H1 (cell line): ENCODE results near the gene NPIPA7. TPM values are rescaled to one million over a fixed set of nuclear protein-coding genes. Genes with fewer than 3 reads are reported as not detected.
"Not testable (repeated sequence)": the region's sequence is repeated elsewhere in the genome, so short reads cannot be mapped to it uniquely, and the experiment has no call there.

ENCODE experiments used
- CTCF ChIA-PET: fragments of 300-600 bp; sonication (Branson Sonifier 250); formaldehyde crosslinking; loops from one replicate; lab custom pipeline; 2021; ENCODE audit not compliant: partially characterized antibody; lab: Charles Lee
- POLR2A ChIA-PET: fragments of 300-600 bp; sonication (Branson Sonifier 250); formaldehyde crosslinking; loops from one replicate; lab custom pipeline; 2021; ENCODE audit warnings: inconsistent platforms; ENCODE audit not compliant: partially characterized antibody; lab: Charles Lee
- DNase-seq, 2 experiments: peaks; one replicate each; pipeline versions ENCODE4 v3.0.0 to v3.0.0-alpha.2; 2010 to 2022; ENCODE audit warnings: low spot score in 2 of 2, low read depth in 1 of 2, mixed read lengths in 1 of 2
- FAIRE-seq: peaks from 2 replicates; lab custom pipeline; 2011; peaks lifted over from hg19 to GRCh38; lab: Jason Lieb, UNC
- H2AFZ ChIP-seq: 2 replicates; pipeline ENCODE4 v1.8.1; 2012; ENCODE audit warnings: low read length, inconsistent platforms
- H2AK5ac ChIP-seq: 2 replicates; pipeline ENCODE4 v1.6.1; 2013; ENCODE audit warnings: low read depth, low read length
- H2BK120ac ChIP-seq: replicated peaks from 2 replicates; pipeline ENCODE3; 2013; ENCODE audit warnings: low read depth, low read length, inconsistent platforms
- H2BK12ac ChIP-seq: 2 replicates; pipeline ENCODE4 v1.6.1; 2013; ENCODE audit warnings: low read depth, low read length
- H2BK15ac ChIP-seq: 2 replicates; pipeline ENCODE4 v1.6.1; 2013; ENCODE audit warnings: low read length
- H2BK20ac ChIP-seq: 2 replicates; pipeline ENCODE4 v1.6.1; 2013; ENCODE audit warnings: low read length
- H2BK5ac ChIP-seq: 2 replicates; pipeline ENCODE4 v1.6.1; 2013; ENCODE audit warnings: low read depth, low read length
- H3K14ac ChIP-seq: 2 replicates; pipeline ENCODE4 v1.6.1; 2013; ENCODE audit warnings: inconsistent platforms; ENCODE audit not compliant: insufficient read length
- H3K18ac ChIP-seq: 2 replicates; pipeline ENCODE4 v1.6.1; 2013; ENCODE audit warnings: low read length; ENCODE audit errors: extremely low read depth
- H3K23ac ChIP-seq: 2 replicates; pipeline ENCODE4 v1.6.1; 2013; ENCODE audit warnings: inconsistent platforms; ENCODE audit not compliant: insufficient read length
- H3K23me2 ChIP-seq: 2 replicates; pipeline ENCODE4 v1.6.1; 2013; ENCODE audit warnings: low read depth, low read length
- H3K27ac ChIP-seq: 2 replicates; pipeline ENCODE4 v1.6.1; 2011; ENCODE audit warnings: low read depth, low read length, inconsistent platforms
- H3K27me3 ChIP-seq, 4 experiments: replicated peaks in 1 of 4; 1 replicate in 1 of 4; 2 replicates in 3 of 4; pipeline versions ENCODE4 v1.6.1 to v1.8.1; 2011 to 2013; ENCODE audit warnings: low read length in 3 of 4, mild to moderate bottlenecking in 3 of 4, inconsistent platforms in 2 of 4, mixed read lengths in 2 of 4, moderate library complexity in 1 of 4; ENCODE audit not compliant: control insufficient read depth in 3 of 4, insufficient read depth in 3 of 4; ENCODE audit errors: extremely low read depth in 1 of 4
- H3K36me3 ChIP-seq, 4 experiments: 2 replicates each; pipeline versions ENCODE4 v1.6.1 to v1.8.1; 2011 to 2013; ENCODE audit warnings: mild to moderate bottlenecking in 4 of 4, low read length in 3 of 4, moderate library complexity in 2 of 4, control low read depth in 1 of 4, inconsistent platforms in 1 of 4; ENCODE audit not compliant: insufficient read depth in 4 of 4, control insufficient read depth in 2 of 4
- H3K4ac ChIP-seq: replicated peaks from 2 replicates; pipeline ENCODE3; 2013; ENCODE audit warnings: low read length, low read depth, mixed read lengths, inconsistent platforms; ENCODE audit not compliant: insufficient read length
- H3K4me1 ChIP-seq, 4 experiments: replicated peaks in 1 of 4; 1 replicate in 1 of 4; 2 replicates in 3 of 4; pipeline versions ENCODE4 v1.6.1 to v1.8.1; 2011 to 2013; ENCODE audit warnings: low read length in 3 of 4, inconsistent platforms in 2 of 4, mixed read lengths in 1 of 4; ENCODE audit not compliant: insufficient read depth in 4 of 4, control insufficient read depth in 3 of 4
- H3K4me2 ChIP-seq, 2 experiments: 2 replicates each; pipeline versions ENCODE4 v1.6.1 to v1.8.1; 2011 to 2013; ENCODE audit warnings: low read depth in 2 of 2, low read length in 2 of 2, control low read depth in 1 of 2, inconsistent platforms in 1 of 2, mild to moderate bottlenecking in 1 of 2; ENCODE audit not compliant: insufficient read depth in 1 of 2
- H3K4me3 ChIP-seq, 4 experiments: fragments of 200-600, 300-600 bp in 1 of 4; sonication (generic), shearing (Covaris generic), sonication (Bioruptor Twin) in 1 of 4; 2 replicates each; pipeline versions ENCODE4 v1.5.1 to v1.8.1; 2011 to 2016; ENCODE audit warnings: low read length in 4 of 4, low read depth in 3 of 4, control low read depth in 2 of 4, inconsistent platforms in 2 of 4, mild to moderate bottlenecking in 2 of 4, mixed read lengths in 1 of 4, moderate library complexity in 1 of 4; ENCODE audit not compliant: insufficient read depth in 2 of 4; ENCODE audit errors: extremely low read depth in 1 of 4
- H3K56ac ChIP-seq: replicated peaks from 2 replicates; pipeline ENCODE3; 2013; ENCODE audit warnings: low read depth, mild to moderate bottlenecking, mixed read lengths, low read length, inconsistent platforms; ENCODE audit not compliant: insufficient read length
- H3K79me1 ChIP-seq: 2 replicates; pipeline ENCODE4 v1.6.1; 2013; ENCODE audit warnings: low read depth, low read length, control low read depth
- H3K79me2 ChIP-seq, 2 experiments: 2 replicates each; pipeline versions ENCODE4 v1.6.1 to v1.8.1; 2012 to 2013; ENCODE audit warnings: low read length in 2 of 2, mild to moderate bottlenecking in 2 of 2, inconsistent platforms in 1 of 2; ENCODE audit not compliant: insufficient read depth in 2 of 2, control insufficient read depth in 1 of 2
- H3K9ac ChIP-seq, 4 experiments: replicated peaks in 1 of 4; 1 replicate in 1 of 4; 2 replicates in 3 of 4; pipeline versions ENCODE4 v1.6.1 to v1.8.1; 2011 to 2013; ENCODE audit warnings: low read depth in 3 of 4, low read length in 3 of 4, control low read depth in 2 of 4, mild to moderate bottlenecking in 2 of 4, moderate library complexity in 2 of 4, inconsistent platforms in 1 of 4; ENCODE audit errors: extremely low read depth in 1 of 4
- H3K9me3 ChIP-seq, 2 experiments: 2 replicates each; pipeline versions ENCODE4 v1.6.1 to v1.8.1; 2012 to 2013; ENCODE audit warnings: mild to moderate bottlenecking in 2 of 2, moderate library complexity in 2 of 2, control low read depth in 1 of 2, inconsistent platforms in 1 of 2, low read depth in 1 of 2, low read length in 1 of 2, mixed read lengths in 1 of 2; ENCODE audit not compliant: insufficient read depth in 2 of 2
- H4K20me1 ChIP-seq, 2 experiments: replicated peaks in 1 of 2; 2 replicates each; pipeline versions ENCODE3 to v1.8.1; 2011 to 2013; ENCODE audit warnings: inconsistent platforms in 2 of 2, low read length in 2 of 2, mild to moderate bottlenecking in 1 of 2; ENCODE audit not compliant: insufficient read depth in 2 of 2, control insufficient read depth in 1 of 2
- H4K5ac ChIP-seq: 2 replicates; pipeline ENCODE4 v1.6.1; 2013; ENCODE audit warnings: low read length, low read depth, mixed read lengths, inconsistent platforms; ENCODE audit not compliant: insufficient read length
- H4K8ac ChIP-seq: 2 replicates; pipeline ENCODE4 v1.8.0; 2013; ENCODE audit warnings: mild to moderate bottlenecking, moderate library complexity, low read length, inconsistent platforms; ENCODE audit not compliant: insufficient read depth; ENCODE audit errors: extremely low read depth
- H4K91ac ChIP-seq: replicated peaks from 2 replicates; pipeline ENCODE3; 2013; ENCODE audit warnings: low read length, mixed read lengths, inconsistent platforms; ENCODE audit not compliant: insufficient read length
- WGBS, 2 experiments: shearing (Covaris generic) in 1 of 2; methylation state at CpG; one replicate each; pipeline versions ENCODE4 v1.1.6 to v1.1.7; 2013 to 2015; ENCODE audit warnings: low lambda C conversion rate in 2 of 2, mixed read lengths in 2 of 2, inconsistent platforms in 1 of 2, low coverage in 1 of 2, missing lambda C conversion rate in 1 of 2; ENCODE audit not compliant: insufficient replicate concordance in 2 of 2, insufficient coverage in 1 of 2, insufficient read length in 1 of 2; ENCODE audit errors: extremely low coverage in 1 of 2, missing lambda C conversion rate in 1 of 2; 5-methylcytosine and 5-hydroxymethylcytosine counted together
- polyA plus RNA-seq, 7 experiments: library from polyadenylated mRNA; depleted of rRNA in 3 of 7; stranded (reverse) in 5 of 7; unstranded in 2 of 7; fragments of >200 nt in 5 of 7; fragments of 200-250 nt in 2 of 7; gene quantifications; 1 replicate in 5 of 7; 2 replicates in 1 of 7; 4 replicates in 1 of 7; pipeline versions ENCODE4 v1.2.1 to v1.2.3, GENCODE V29; 2011 to 2013; ENCODE audit warnings: missing spikeins in 2 of 7, mixed read lengths in 2 of 7
- total RNA-seq: library from RNA; stranded (reverse); fragmentation: NEBNext Ultra II Directional; extraction: Animal tissue kit (Norgen Biotek cat#: 25700); gene quantifications from 2 replicates; pipeline ENCODE4 v1.2.1, GENCODE V29; 2021

NPIPA7 gene
- total and polyA plus RNA-seq, 2 of the 8 experiments (the other 6 are each of a cell fraction or from before 2014, with no cell fraction given) = 7.6 to 36.5 TPM

GRCh38 chr16:16431135-16431534, 52.2 kb downstream of the NPIPA7 start:
- H3K4ac ChIP-seq, H2BK20ac ChIP-seq, H4K91ac ChIP-seq, H3K9me3 ChIP-seq, DNase-seq, H2BK15ac ChIP-seq, H3K18ac ChIP-seq, H3K14ac ChIP-seq, H2AFZ ChIP-seq, H3K4me3 ChIP-seq, H4K8ac ChIP-seq, H3K23me2 ChIP-seq, H3K36me3 ChIP-seq, H3K4me2 ChIP-seq, H2BK12ac ChIP-seq, FAIRE-seq, H3K79me1 ChIP-seq, H3K27ac ChIP-seq, H3K27me3 ChIP-seq, POLR2A ChIA-PET, H2BK120ac ChIP-seq, CTCF ChIA-PET, H4K20me1 ChIP-seq, H2AK5ac ChIP-seq, H2BK5ac ChIP-seq, H3K4me1 ChIP-seq, H3K9ac ChIP-seq, H3K23ac ChIP-seq, H4K5ac ChIP-seq, H3K56ac ChIP-seq, H3K79me2 ChIP-seq: not testable (repeated sequence)
- WGBS, 2 experiments = 87% methylated on average over 2 of the region's 3 CpGs; no CpG with 5 or more reads in 1 of the 2 experiments

- H4K91ac ChIP-seq, H3K36me3 ChIP-seq, H3K4ac ChIP-seq, H3K9me3 ChIP-seq, H2BK120ac ChIP-seq, H3K23ac ChIP-seq, H2AK5ac ChIP-seq, H3K14ac ChIP-seq, H3K56ac ChIP-seq, H2BK15ac ChIP-seq, H4K5ac ChIP-seq, H3K9ac ChIP-seq, H3K23me2 ChIP-seq, H2BK12ac ChIP-seq, FAIRE-seq, H3K27me3 ChIP-seq, H3K27ac ChIP-seq, H4K20me1 ChIP-seq, H3K4me2 ChIP-seq, CTCF ChIA-PET, H2BK20ac ChIP-seq, H3K4me3 ChIP-seq, H2BK5ac ChIP-seq, POLR2A ChIA-PET, H4K8ac ChIP-seq, DNase-seq, H3K4me1 ChIP-seq, H2AFZ ChIP-seq, H3K79me2 ChIP-seq, H3K79me1 ChIP-seq, H3K18ac ChIP-seq: not testable (repeated sequence)
- WGBS, 2 experiments = 100% methylated on average over 2 of the region's 3 CpGs; no CpG with 5 or more reads in 1 of the 2 experiments
Observed at GRCh38 chr16:16434711-16435110, 55.8 kb downstream of the NPIPA7 start.
